Lower leg skin (tissue), 3 donors: ENCODE measurements around the gene LBX2.

ENCODE experiments used
- CTCF ChIP-seq, 3 donors: fragments of 450-650 bp; IDR thresholded peaks; one replicate each; pipeline ENCODE4 v1.5.1; 2016; ENCODE audit warnings: antibody characterized with exemption in 3 of 3, mild to moderate bottlenecking in 3 of 3, moderate library complexity in 2 of 3
- POLR2A ChIP-seq, 2 donors: fragments of 450-650 bp; IDR thresholded peaks; one replicate each; pipeline ENCODE4 v1.6.1; 2016 to 2017; ENCODE audit warnings: antibody characterized with exemption in 2 of 2, mild to moderate bottlenecking in 1 of 2, moderate library complexity in 1 of 2

- TF ChIP-seq POLR2A (IDR thresholded peaks at IDR 0.05), result no peak
- no peak for TF ChIP-seq CTCF (IDR thresholded peaks at IDR 0.05)
Observed at GRCh38 chr2:74548285-74548899, 49.0 kb upstream of the LBX2 start.
